ENCODE measurements around the gene LRRC71.

The LRRC71 gene

DNA sequence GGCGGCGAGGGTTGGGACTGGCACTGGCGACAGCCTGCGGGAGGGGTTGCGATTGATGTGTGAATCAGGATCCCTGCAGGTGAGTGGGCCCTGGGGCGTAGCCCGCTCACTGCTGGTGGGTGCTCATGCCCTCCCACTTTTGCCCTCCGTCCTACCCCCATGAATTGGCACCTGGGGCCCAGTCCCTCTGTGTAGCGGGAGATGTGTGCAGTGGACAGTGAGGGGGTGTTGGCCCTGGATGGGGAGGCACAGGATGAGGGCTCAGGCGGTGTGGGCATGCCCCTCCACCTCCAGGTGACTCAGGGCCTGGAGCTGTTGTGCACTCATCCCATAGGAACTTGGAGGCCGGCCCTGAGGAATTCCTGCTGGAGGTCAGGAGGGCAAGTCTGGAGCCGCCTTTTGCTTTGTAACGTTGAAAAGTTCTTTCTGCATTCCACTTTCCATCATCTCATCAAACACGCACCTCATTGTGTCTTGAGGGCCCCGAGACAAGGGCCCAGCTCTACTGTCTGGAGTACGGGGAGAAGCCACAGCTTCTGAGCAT lies 23.9 kb upstream of the LRRC71 start:
- Mint-ChIP-seq H3K9me3 (no peaks in the 10 kb centered on the region), H3K27ac (no peak overlapping the region), H3K4me1 (peaks cover 74% of the 10 kb centered on the region), H3K4me3 (no peak overlapping the region), H3K36me3 (ENCODE audit: low read depth) (no peaks in the 10 kb centered on the region), H3K27me3 (ENCODE audit: low read depth, poor library complexity) (peaks cover 25% of the 10 kb centered on the region)
- TF ChIP-seq, protein P1, sequence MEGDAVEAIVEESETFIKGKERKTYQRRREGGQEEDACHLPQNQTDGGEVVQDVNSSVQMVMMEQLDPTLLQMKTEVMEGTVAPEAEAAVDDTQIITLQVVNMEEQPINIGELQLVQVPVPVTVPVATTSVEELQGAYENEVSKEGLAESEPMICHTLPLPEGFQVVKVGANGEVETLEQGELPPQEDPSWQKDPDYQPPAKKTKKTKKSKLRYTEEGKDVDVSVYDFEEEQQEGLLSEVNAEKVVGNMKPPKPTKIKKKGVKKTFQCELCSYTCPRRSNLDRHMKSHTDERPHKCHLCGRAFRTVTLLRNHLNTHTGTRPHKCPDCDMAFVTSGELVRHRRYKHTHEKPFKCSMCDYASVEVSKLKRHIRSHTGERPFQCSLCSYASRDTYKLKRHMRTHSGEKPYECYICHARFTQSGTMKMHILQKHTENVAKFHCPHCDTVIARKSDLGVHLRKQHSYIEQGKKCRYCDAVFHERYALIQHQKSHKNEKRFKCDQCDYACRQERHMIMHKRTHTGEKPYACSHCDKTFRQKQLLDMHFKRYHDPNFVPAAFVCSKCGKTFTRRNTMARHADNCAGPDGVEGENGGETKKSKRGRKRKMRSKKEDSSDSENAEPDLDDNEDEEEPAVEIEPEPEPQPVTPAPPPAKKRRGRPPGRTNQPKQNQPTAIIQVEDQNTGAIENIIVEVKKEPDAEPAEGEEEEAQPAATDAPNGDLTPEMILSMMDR (IDR thresholded peaks at IDR 0.05), result no peak
- no peak for DNase-seq

DNA sequence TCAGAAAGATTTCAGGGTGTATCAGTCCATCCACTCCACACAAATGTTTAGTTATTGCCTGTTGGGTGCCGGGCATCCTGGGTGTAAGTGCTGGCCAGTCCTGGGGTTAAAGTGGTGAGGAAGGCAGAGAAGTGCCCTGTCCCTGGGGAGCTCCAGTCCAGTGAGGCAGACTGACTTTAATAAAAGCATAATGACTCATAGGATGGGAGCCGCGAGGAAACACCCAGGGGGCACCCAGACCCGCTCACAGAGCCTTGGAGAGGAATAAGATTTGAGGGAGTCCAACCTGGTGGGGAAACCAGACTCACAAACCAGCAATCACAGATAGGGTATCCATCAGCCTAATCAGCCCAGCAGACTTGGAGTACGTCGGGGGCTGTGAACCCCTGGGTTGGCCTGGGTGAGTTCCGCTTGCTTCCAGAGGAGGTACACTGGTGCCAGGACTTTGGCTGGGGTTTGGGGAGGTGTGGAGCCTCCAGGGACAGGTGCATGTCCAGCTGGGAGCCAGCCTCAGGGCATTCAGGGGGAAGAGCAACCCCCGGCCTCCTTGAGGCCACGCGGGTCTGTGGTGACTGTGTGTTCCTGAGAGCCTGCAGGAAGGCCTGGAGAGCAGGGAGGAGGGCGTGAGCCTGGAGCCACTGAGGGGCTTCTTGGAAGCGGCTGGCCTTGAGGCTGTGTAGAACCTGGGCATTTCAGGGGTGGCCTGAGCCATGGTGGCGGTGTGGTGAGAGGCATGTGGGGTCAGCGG lies 23.2 kb upstream of the LRRC71 start:
- Mint-ChIP-seq H3K9me3 (no peaks in the 10 kb centered on the region), H3K4me1 (peaks cover 75% of the 10 kb centered on the region), H3K27me3 (ENCODE audit: low read depth, poor library complexity) (peaks cover 21% of the 10 kb centered on the region), H3K27ac (no peak overlapping the region), H3K4me3 (peak overlapping the region; percentile 62), H3K36me3 (ENCODE audit: low read depth) (no peaks in the 10 kb centered on the region)
- DNase-seq, result no peak
- TF ChIP-seq, protein P1 (IDR thresholded peaks at IDR 0.05), result no peak

DNA sequence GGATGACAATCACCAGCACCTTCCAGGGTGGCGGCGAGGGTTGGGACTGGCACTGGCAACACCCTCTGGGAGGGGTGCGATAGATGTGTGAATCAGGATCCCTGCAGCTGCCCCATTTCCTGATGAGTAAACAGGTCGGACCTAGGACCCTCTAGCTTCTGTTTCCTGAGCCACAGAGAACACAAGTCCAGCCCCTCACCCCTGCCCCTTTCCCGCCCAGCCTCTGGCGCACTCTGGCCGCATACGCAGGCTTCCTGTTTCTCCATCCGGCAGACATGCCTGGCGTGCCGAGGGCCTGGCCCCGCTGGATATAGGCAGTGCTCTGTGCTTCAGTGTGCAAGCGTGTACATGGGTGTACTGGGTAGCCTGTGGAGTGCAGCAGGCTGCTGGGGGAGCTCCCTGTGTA lies 22.3 kb upstream of the LRRC71 start:
- DNase-seq, result no peak

DNA sequence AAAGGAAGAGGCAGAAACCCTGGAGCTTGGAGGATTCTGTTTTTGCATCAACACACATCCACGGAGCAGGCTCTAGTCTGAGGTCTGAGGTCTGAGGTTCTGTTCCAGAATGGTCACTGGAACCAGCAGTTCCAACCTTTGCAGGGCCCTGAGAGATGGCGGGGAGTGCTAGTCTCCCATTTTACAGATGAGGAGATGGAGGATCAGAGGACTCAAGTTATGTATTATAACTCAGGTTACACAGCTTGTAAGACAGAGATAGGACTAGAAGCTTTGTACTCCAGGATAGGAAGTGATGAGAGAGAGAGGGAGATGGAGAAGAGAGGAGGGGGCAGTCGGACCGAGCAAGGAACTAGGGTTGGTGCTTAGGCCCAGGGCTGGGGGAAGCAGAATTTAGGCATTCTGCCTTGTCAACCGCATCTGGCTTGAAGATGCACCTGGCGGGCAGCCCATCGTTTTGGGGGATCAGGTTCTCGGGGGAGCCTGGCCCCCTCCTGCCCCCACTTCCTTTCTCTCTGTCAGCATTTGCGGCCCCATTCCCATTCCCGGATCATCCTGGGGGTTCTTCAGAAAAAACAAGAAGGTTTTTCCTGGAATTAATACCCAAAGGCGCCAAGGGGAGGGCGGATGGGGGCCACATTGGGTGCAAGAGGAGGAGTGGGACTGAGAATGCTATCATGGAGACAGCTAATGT lies 21.3 kb upstream of the LRRC71 start:
- Mint-ChIP-seq H3K27ac (no peak overlapping the region), H3K36me3 (ENCODE audit: low read depth) (no peaks in the 10 kb centered on the region), H3K4me1 (peaks cover 88% of the 10 kb centered on the region), H3K27me3 (ENCODE audit: low read depth, poor library complexity) (peaks cover 11% of the 10 kb centered on the region), H3K4me3 (no peak overlapping the region), H3K9me3 (no peaks in the 10 kb centered on the region)
- DNase-seq, result no peak
- TF ChIP-seq, protein P1 (IDR thresholded peaks at IDR 0.05), result no peak

More for the DNA sequence above, 22.3 kb upstream of the LRRC71 start:
- H3K36me3 Mint-ChIP-seq (ENCODE audit: low read depth), result no peaks in the 10 kb centered on the region
- peaks cover 12% of the 10 kb centered on the region for H3K27me3 Mint-ChIP-seq (ENCODE audit: low read depth, poor library complexity)
- H3K27ac Mint-ChIP-seq, result no peak overlapping the region
- no peaks in the 10 kb centered on the region for H3K9me3 Mint-ChIP-seq
- H3K4me1 Mint-ChIP-seq, result peaks cover 82% of the 10 kb centered on the region
- TF ChIP-seq, protein P1 (IDR thresholded peaks at IDR 0.05), result no peak
- peak overlapping the region; percentile 32 for H3K4me3 Mint-ChIP-seq

DNA sequence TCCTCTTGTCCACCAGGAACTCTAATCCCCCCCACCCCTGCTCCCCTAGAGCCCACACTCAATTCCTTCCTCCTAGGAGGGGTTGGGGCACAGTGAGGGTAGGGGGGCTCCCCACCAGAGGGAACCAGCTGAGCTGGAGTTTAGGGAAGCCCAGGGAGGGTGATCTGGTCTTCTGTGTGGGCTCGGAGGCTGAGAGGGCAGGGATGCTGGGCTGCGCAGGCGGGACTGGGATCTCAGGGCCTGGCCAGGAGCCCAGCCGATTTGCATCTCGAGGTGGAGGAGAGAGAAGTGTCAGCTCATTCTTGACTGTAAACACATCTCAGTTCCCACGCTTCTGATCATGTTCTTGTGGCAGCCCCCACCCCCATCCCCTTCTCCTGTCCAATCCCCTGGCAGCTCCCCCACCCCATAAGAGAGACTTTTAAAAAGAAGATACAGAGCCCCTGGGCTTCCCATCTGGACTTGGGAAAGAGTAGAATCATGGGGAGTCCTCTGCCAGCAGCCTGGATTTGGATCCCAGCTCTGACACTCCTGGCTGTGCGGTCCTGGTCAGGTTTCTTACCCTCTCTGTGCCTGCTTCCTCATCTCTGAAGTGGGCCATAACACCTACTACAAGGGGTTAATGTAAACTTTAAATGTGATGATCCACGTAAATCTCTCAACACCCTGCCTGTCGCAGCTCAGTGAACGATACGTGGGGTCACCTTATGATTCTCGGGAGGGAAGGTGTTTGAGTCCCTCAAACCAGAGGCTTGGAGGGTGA lies 20.3 kb upstream of the LRRC71 start:
- peaks cover 80% of the 10 kb centered on the region for H3K4me1 Mint-ChIP-seq
- H3K9me3 Mint-ChIP-seq, result no peaks in the 10 kb centered on the region
- H3K4me3 Mint-ChIP-seq, result no peak overlapping the region
- no peaks in the 10 kb centered on the region for H3K36me3 Mint-ChIP-seq (ENCODE audit: low read depth)
- DNase-seq, result no peak
- H3K27ac Mint-ChIP-seq, result no peak overlapping the region
- H3K27me3 Mint-ChIP-seq (ENCODE audit: low read depth, poor library complexity), result peaks cover 12% of the 10 kb centered on the region
- TF ChIP-seq, protein P1 (IDR thresholded peaks at IDR 0.05), result no peak
